Sciatic nerve (tissue), 2 donors: ENCODE results near the gene INPP5A. TPM values are rescaled to one million over a fixed set of nuclear protein-coding genes. Genes with fewer than 3 reads are reported as not detected.
A peak's percentile ranks its signal among the peaks of the same experiment; 100 is the strongest.

Experiments
- ATAC-seq: fragments of 200-7000 bp; cut with Tn5 transposase; one replicate; pipeline ENCODE4 v1.9.1; 2020; ENCODE audit warnings: mild to moderate bottlenecking, moderate library complexity
- DNase-seq: peaks from one replicate; pipeline ENCODE4 v3.0.0-alpha.2; 2020; ENCODE audit warnings: low spot score
- intact Hi-C: fragments of 100-400 bp; cut with DNase I; formaldehyde crosslinking; loops from one replicate; pipeline ENCODE4 v1.14.2; 2022
- total RNA-seq: library from RNA; stranded (reverse); fragmentation: NEBNext Ultra II Directional; extraction: Animal tissue kit (Norgen Biotek cat#: 25700); gene quantifications from one replicate; pipeline ENCODE4 v1.2.1, GENCODE V29; 2021
- donor health status: DM: no; HTN: no; CAD: no.
- donor health status: DM: no; HTN: no; CAD: no.

INPP5A gene
- total RNA-seq, 1 donor from 2014 or later: 54.3 TPM

GRCh38 chr10:132654708-132655661 is 117.4 kb downstream of the INPP5A start:
- DNase-seq (peak; percentile 79), ATAC-seq (peak; percentile 63)
- intact Hi-C loops: loop anchor here (5.0 kb wide), 1 partner anchor 132 kb away; the partner anchor contains the start of gene NKX6-2

GRCh38 chr10:132655735-132656134 is 118.1 kb downstream of the INPP5A start:
- DNase-seq: peak; percentile 50
- ATAC-seq: no peak
- intact Hi-C loops: no loop called here

GRCh38 chr10:132656283-132657126 is 118.9 kb downstream of the INPP5A start:
- intact Hi-C loops: no loop called here
- no peak for ATAC-seq
- peak; percentile 53 for DNase-seq

GRCh38 chr10:132657127-132657706 is 119.6 kb downstream of the INPP5A start:
- ATAC-seq: no peak
- DNase-seq: no peak

GRCh38 chr10:132657748-132658147 is 120.2 kb downstream of the INPP5A start:
- DNase-seq (no peak), ATAC-seq (no peak)
- intact Hi-C loops: no loop called here

More at GRCh38 chr10:132657127-132657706, 119.6 kb downstream of the INPP5A start:
- intact Hi-C loops: no loop called here

GRCh38 chr10:132658546-132659205 is 121.1 kb downstream of the INPP5A start:
- DNase-seq (no peak), ATAC-seq (no peak)
- intact Hi-C loops: no loop called here

- intact Hi-C loops: no loop called here
- no peak for ATAC-seq
Observed at GRCh38 chr10:132659206-132660091, 121.9 kb downstream of the INPP5A start.

GRCh38 chr10:132660385-132660784 is 122.8 kb downstream of the INPP5A start:
- intact Hi-C loops: no loop called here
- ATAC-seq (no peak), DNase-seq (no peak)

More at GRCh38 chr10:132659206-132660091, 121.9 kb downstream of the INPP5A start:
- DNase-seq: peak; percentile 53

GRCh38 chr10:132662186-132662920 is 124.8 kb downstream of the INPP5A start:
- DNase-seq: no peak
- no peak for ATAC-seq
- intact Hi-C loops: no loop called here

GRCh38 chr10:132663666-132664365 is 126.2 kb downstream of the INPP5A start:
- DNase-seq: no peak
- no peak for ATAC-seq
- intact Hi-C loops: no loop called here

GRCh38 chr10:132664407-132664806 is 126.8 kb downstream of the INPP5A start:
- DNase-seq: no peak
- intact Hi-C loops: no loop called here
- ATAC-seq: no peak

- no peak for DNase-seq
- intact Hi-C loops: no loop called here
- no peak for ATAC-seq
Observed at GRCh38 chr10:132664883-132665282, 127.3 kb downstream of the INPP5A start.

GRCh38 chr10:132665946-132666704 is 128.5 kb downstream of the INPP5A start:
- no peak for DNase-seq
- no peak for ATAC-seq

GRCh38 chr10:132666705-132667341 is 129.2 kb downstream of the INPP5A start:
- intact Hi-C loops: no loop called here
- DNase-seq (no peak), ATAC-seq (no peak)

More at GRCh38 chr10:132665946-132666704, 128.5 kb downstream of the INPP5A start:
- intact Hi-C loops: no loop called here

- DNase-seq (no peak), ATAC-seq (no peak)
- intact Hi-C loops: no loop called here
Observed at GRCh38 chr10:132667342-132668047, 129.9 kb downstream of the INPP5A start.
